ENCODE measurements around the gene MTMR11.

Gene MTMR11

DNA sequence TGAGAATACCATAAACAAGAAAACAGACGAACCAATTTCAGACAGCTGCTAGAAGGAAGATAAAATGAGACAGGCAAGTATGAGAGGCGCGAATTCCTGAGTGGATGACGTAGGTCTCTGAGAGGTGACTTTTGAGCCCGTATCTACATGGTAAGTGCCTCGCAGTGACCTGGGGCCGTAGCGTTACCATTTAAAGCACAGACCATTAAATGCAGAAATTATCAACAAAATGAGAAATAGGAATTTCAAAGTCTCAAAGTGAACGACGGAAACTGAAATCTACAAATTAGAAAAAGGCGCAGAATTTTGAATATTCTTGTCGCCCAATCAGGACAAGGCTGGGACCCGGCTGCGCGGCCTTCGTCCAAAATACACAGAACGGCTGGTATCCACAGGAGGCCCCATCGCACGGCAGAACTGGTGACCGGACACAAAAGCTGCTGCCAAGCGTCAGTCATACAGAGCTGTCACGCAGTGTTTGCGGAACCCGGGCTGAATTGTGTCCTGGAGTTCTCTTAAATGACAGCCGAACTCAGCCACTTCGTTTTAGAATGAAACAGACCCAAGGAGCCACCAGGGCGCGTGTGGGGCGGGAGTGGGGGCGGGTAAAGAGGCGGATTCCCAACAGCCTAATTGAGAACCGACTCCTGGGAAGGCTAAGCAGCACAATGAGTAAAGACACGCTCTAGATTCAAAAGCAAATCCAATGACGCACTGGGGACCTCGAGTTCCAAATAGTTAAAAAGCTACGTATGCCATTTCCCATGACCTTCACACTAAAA lies 51.1 kb downstream of the MTMR11 start:
- WGBS (ENCODE audit: insufficient coverage), result under 1% methylated on average over 28 of the region's 36 CpGs
- Histone ChIP-seq H3K36me3 (ENCODE audit: control insufficient read depth in 4 of 4, insufficient read depth in 4 of 4, low read length in 3 of 4) (no peaks in the 10 kb centered on the region), H3K27ac (ENCODE audit: insufficient read depth in 1 of 2, low read depth in 1 of 2, low read length in 2 of 2, poor library complexity in 1 of 2, severe bottlenecking in 2 of 2) (peak overlapping the region; percentile 69 to 99), H3K27me3 (replicated peaks in 2 of 5; ENCODE audit: control insufficient read depth in 4 of 5, insufficient read depth in 5 of 5, low read length in 4 of 5) (no peaks in the 10 kb centered on the region), H3K4me3 (ENCODE audit: control insufficient read depth in 1 of 7, extremely low read depth in 1 of 7, insufficient read depth in 4 of 7, low read depth in 2 of 7, low read length in 6 of 7) (peak overlapping the region; percentile 75 to 99 (median 88)), H3K4me1 (ENCODE audit: control extremely low read depth in 1 of 4, control insufficient read depth in 4 of 4, insufficient read depth in 4 of 4, low read length in 3 of 4) (peaks cover 9 to 31% (median 21%) of the 10 kb centered on the region in 4 experiments), H3K9me3 (ENCODE audit: control extremely low read depth in 1 of 5, control insufficient read depth in 4 of 5, insufficient read depth in 2 of 5, low read depth in 1 of 5, low read length in 4 of 5) (no peaks in the 10 kb centered on the region)
- ChIA-PET POLR2A (interaction anchor here (1.2 to 3.0 kb wide), 3 partner anchors 40 to 182 kb away, joined by 3 to 17 read pairs (median 5); partner anchors contain the start of genes SF3B4 and VPS45), CTCF (interaction anchor here (0.5 to 4.0 kb wide), 3 partner anchors 42 to 178 kb away, joined by 3 to 16 read pairs (median 3); no protein-coding TSS in a partner anchor)
- peak; percentile 69 to 89 (median 88) for DNase-seq

DNA sequence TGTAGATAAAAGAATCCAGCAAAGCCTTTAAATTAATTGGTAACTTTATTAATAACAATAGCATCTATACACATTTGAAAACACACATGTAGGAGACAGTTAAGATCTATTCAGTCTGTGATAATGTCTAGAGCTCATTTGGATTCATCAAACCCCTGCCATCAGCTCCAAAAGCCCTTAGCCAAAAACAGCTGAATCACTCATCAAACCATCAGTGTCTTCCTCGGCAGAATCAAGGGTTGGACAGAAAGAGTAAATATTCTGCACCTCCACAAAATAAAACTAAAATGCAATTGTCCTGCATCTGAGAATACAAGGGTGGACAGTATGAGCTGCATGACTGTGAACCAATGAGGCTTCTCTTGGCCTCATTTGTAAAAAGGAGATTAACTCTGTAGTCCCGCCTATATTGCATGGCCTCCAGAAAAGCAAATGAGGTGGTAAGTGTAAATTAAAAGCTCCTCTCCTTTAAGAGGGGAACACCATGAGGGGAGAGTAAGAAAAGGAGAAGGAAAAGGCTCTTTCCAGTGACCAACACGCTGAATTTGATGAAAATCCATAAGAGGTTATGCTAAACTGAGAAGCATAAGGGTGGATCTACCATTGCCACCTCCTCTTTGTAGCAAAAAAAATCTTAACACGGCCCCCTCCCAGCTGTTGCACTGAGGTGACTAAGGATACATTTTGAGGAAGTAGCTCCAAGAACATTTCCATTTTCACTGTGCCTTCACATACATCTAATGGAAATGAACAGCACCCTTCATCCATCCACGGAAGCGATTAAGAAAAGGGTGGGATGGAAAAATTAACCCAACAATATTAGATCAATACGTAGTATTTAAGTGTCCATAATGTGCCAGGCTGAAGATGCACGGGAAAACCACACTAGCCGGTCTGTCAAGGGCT lies 52.0 kb downstream of the MTMR11 start:
- peak overlapping the region; percentile 69 to 99 for H3K27ac ChIP-seq (ENCODE audit: insufficient read depth in 1 of 2, low read depth in 1 of 2, low read length in 2 of 2, poor library complexity in 1 of 2, severe bottlenecking in 2 of 2)
- peak; percentile 70 to 92 (median 89) for DNase-seq
- POLR2A ChIA-PET, result no interaction called here
- no peaks in the 10 kb centered on the region for H3K9me3 ChIP-seq (ENCODE audit: control extremely low read depth in 1 of 5, control insufficient read depth in 4 of 5, insufficient read depth in 2 of 5, low read depth in 1 of 5, low read length in 4 of 5)
- H3K27me3 ChIP-seq (replicated peaks in 2 of 5; ENCODE audit: control insufficient read depth in 4 of 5, insufficient read depth in 5 of 5, low read length in 4 of 5), result no peaks in the 10 kb centered on the region
- peak overlapping the region; percentile 75 to 99 (median 88) for H3K4me3 ChIP-seq (ENCODE audit: control insufficient read depth in 1 of 7, extremely low read depth in 1 of 7, insufficient read depth in 4 of 7, low read depth in 2 of 7, low read length in 6 of 7)
- CTCF ChIA-PET, result interaction anchor here (0.5 to 1.2 kb wide), 2 partner anchors 155 to 179 kb away, joined by 3 read pairs; no protein-coding TSS in a partner anchor
- H3K36me3 ChIP-seq (ENCODE audit: control insufficient read depth in 4 of 4, insufficient read depth in 4 of 4, low read length in 3 of 4), result no peaks in the 10 kb centered on the region
- H3K4me1 ChIP-seq (ENCODE audit: control extremely low read depth in 1 of 4, control insufficient read depth in 4 of 4, insufficient read depth in 4 of 4, low read length in 3 of 4), result peaks cover 9 to 32% (median 23%) of the 10 kb centered on the region in 4 experiments
- 6% methylated on average over 4 of the region's 9 CpGs for WGBS (ENCODE audit: insufficient coverage)

DNA sequence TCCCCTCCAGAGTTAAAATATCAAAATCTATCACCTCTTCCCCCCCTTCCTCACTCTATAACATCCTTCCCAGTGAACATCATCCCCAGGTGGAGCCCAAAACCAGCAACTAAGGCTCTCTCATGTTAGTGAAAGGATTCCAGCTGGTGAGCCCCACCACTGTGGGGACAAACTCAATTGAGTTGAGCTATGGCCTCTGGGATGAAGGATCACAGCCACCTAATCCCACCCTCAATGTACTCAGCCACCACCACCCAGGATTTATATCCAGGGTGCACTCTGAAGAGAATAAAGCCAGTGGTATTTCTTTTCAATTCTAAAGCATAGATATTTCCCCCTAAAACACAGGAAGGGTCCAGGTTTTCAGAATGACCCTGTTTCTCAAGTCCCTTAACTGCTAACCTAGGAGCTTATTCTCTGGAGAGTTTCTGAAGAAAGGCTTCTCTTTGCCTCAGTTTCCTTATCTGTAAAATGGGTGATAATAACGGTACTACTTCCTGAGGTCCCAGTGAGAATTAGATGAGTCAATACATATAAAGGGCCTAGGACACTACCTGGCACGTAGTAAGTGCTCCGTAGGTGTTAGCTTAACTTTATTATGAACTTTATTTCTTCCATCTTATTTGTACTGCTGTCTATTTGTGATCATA lies 53.0 kb downstream of the MTMR11 start:
- POLR2A ChIA-PET, result no interaction called here
- WGBS (ENCODE audit: insufficient coverage), result 100% methylated on average over 1 of the region's 3 CpGs
- CTCF ChIA-PET, result interaction anchor here (0.9 kb wide), 1 partner anchor 34 kb away, joined by 3 read pairs; no protein-coding TSS in a partner anchor
- H3K27me3 ChIP-seq (replicated peaks in 2 of 5; ENCODE audit: control insufficient read depth in 4 of 5, insufficient read depth in 5 of 5, low read length in 4 of 5), result no peaks in the 10 kb centered on the region
- no peak for DNase-seq
- peak overlapping the region in 1 of 2 experiments; percentile 33 for H3K27ac ChIP-seq (ENCODE audit: insufficient read depth in 1 of 2, low read depth in 1 of 2, low read length in 2 of 2, poor library complexity in 1 of 2, severe bottlenecking in 2 of 2)
- no peaks in the 10 kb centered on the region for H3K9me3 ChIP-seq (ENCODE audit: control extremely low read depth in 1 of 5, control insufficient read depth in 4 of 5, insufficient read depth in 2 of 5, low read depth in 1 of 5, low read length in 4 of 5)
- H3K4me1 ChIP-seq (ENCODE audit: control extremely low read depth in 1 of 4, control insufficient read depth in 4 of 4, insufficient read depth in 4 of 4, low read length in 3 of 4), result peaks cover 9 to 31% (median 22%) of the 10 kb centered on the region in 4 experiments
- no peaks in the 10 kb centered on the region for H3K36me3 ChIP-seq (ENCODE audit: control insufficient read depth in 4 of 4, insufficient read depth in 4 of 4, low read length in 3 of 4)
- peak overlapping the region in 5 of 7 experiments; percentile 75 to 99 (median 91) for H3K4me3 ChIP-seq (ENCODE audit: control insufficient read depth in 1 of 7, extremely low read depth in 1 of 7, insufficient read depth in 4 of 7, low read depth in 2 of 7, low read length in 6 of 7)

DNA sequence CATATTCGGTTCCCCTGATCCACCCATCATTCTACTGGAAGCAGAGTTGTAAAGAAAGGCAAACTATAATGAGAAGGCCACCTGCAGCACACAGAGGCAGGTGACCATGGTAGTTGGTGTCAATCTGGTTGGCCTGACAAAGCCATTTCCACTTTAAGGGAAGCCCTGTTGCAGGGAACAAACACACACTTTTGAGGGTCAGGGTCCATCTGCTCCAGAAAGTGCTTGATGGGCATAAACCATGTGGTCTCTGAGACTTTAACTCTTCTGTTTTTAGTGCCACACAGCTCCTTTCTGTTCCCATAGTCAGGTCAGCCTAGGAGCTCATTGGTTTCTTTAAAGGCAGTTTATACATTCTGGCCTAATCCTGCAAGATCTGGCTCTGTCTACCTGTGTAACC lies 54.8 kb downstream of the MTMR11 start:
- no peaks in the 10 kb centered on the region for H3K36me3 ChIP-seq (ENCODE audit: control insufficient read depth in 4 of 4, insufficient read depth in 4 of 4, low read length in 3 of 4)
- H3K4me3 ChIP-seq (ENCODE audit: control insufficient read depth in 1 of 7, extremely low read depth in 1 of 7, insufficient read depth in 4 of 7, low read depth in 2 of 7, low read length in 6 of 7), result no peak overlapping the region
- WGBS (ENCODE audit: insufficient coverage), result no CpG with 5 or more reads among the region's 1 CpG
- H3K4me1 ChIP-seq (ENCODE audit: control extremely low read depth in 1 of 4, control insufficient read depth in 4 of 4, insufficient read depth in 4 of 4, low read length in 3 of 4), result peaks cover 9 to 23% (median 15%) of the 10 kb centered on the region in 4 experiments
- no peaks in the 10 kb centered on the region for H3K27me3 ChIP-seq (replicated peaks in 2 of 5; ENCODE audit: control insufficient read depth in 4 of 5, insufficient read depth in 5 of 5, low read length in 4 of 5)
- no peak overlapping the region for H3K27ac ChIP-seq (ENCODE audit: insufficient read depth in 1 of 2, low read depth in 1 of 2, low read length in 2 of 2, poor library complexity in 1 of 2, severe bottlenecking in 2 of 2)
- no peaks in the 10 kb centered on the region for H3K9me3 ChIP-seq (ENCODE audit: control extremely low read depth in 1 of 5, control insufficient read depth in 4 of 5, insufficient read depth in 2 of 5, low read depth in 1 of 5, low read length in 4 of 5)
- CTCF ChIA-PET, result no interaction called here
- POLR2A ChIA-PET, result no interaction called here
- no peak for DNase-seq

DNA sequence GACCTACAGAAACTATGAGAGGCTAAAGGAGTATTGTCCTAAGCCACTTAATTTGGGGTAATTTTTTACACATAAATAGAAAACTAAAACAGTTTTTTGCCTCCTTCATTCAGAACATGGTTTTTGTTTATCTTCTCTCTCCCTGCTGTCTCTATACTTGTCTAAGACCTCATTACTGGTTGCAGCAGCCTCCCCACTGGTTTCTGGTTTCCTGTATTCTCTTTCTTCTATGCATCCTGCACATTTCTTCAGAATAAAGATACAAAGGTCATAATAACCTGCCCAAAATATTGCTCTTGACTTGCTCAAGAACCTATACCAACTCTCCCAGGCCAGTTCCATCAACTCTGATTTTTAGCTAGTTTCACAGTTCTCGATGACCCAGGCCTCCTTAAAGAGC lies 57.1 kb downstream of the MTMR11 start:
- H3K4me1 ChIP-seq (ENCODE audit: control extremely low read depth in 1 of 4, control insufficient read depth in 4 of 4, insufficient read depth in 4 of 4, low read length in 3 of 4), result peaks cover 6 to 18% (median 11%) of the 10 kb centered on the region in 4 experiments
- H3K9me3 ChIP-seq (ENCODE audit: control extremely low read depth in 1 of 5, control insufficient read depth in 4 of 5, insufficient read depth in 2 of 5, low read depth in 1 of 5, low read length in 4 of 5), result no peaks in the 10 kb centered on the region
- DNase-seq, result no peak
- no peak overlapping the region for H3K4me3 ChIP-seq (ENCODE audit: control insufficient read depth in 1 of 7, extremely low read depth in 1 of 7, insufficient read depth in 4 of 7, low read depth in 2 of 7, low read length in 6 of 7)
- no peak overlapping the region for H3K27ac ChIP-seq (ENCODE audit: insufficient read depth in 1 of 2, low read depth in 1 of 2, low read length in 2 of 2, poor library complexity in 1 of 2, severe bottlenecking in 2 of 2)
- CTCF ChIA-PET, result no interaction called here
- POLR2A ChIA-PET, result no interaction called here
- no peaks in the 10 kb centered on the region for H3K27me3 ChIP-seq (replicated peaks in 2 of 5; ENCODE audit: control insufficient read depth in 4 of 5, insufficient read depth in 5 of 5, low read length in 4 of 5)
- no peaks in the 10 kb centered on the region for H3K36me3 ChIP-seq (ENCODE audit: control insufficient read depth in 4 of 4, insufficient read depth in 4 of 4, low read length in 3 of 4)
- WGBS (ENCODE audit: insufficient coverage), result 100% methylated on average over 1 of the region's 1 CpG
